Cardiac atrium fibroblast (primary cell): ENCODE measurements around the gene MGAT5B. TPM values are rescaled to one million over a fixed set of nuclear protein-coding genes. Genes with fewer than 3 reads are reported as not detected.

Experiments used
- total RNA-seq: library from RNA; depleted of rRNA; stranded (reverse); fragments of >200 nt; gene quantifications from 2 replicates; pipeline ENCODE4 v1.2.3, GENCODE V29; 2015

Gene MGAT5B, protein sequence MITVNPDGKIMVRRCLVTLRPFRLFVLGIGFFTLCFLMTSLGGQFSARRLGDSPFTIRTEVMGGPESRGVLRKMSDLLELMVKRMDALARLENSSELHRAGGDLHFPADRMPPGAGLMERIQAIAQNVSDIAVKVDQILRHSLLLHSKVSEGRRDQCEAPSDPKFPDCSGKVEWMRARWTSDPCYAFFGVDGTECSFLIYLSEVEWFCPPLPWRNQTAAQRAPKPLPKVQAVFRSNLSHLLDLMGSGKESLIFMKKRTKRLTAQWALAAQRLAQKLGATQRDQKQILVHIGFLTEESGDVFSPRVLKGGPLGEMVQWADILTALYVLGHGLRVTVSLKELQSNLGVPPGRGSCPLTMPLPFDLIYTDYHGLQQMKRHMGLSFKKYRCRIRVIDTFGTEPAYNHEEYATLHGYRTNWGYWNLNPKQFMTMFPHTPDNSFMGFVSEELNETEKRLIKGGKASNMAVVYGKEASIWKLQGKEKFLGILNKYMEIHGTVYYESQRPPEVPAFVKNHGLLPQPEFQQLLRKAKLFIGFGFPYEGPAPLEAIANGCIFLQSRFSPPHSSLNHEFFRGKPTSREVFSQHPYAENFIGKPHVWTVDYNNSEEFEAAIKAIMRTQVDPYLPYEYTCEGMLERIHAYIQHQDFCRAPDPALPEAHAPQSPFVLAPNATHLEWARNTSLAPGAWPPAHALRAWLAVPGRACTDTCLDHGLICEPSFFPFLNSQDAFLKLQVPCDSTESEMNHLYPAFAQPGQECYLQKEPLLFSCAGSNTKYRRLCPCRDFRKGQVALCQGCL
- total RNA-seq = 0.49 and 6.7 TPM in 2 replicates

DNA sequence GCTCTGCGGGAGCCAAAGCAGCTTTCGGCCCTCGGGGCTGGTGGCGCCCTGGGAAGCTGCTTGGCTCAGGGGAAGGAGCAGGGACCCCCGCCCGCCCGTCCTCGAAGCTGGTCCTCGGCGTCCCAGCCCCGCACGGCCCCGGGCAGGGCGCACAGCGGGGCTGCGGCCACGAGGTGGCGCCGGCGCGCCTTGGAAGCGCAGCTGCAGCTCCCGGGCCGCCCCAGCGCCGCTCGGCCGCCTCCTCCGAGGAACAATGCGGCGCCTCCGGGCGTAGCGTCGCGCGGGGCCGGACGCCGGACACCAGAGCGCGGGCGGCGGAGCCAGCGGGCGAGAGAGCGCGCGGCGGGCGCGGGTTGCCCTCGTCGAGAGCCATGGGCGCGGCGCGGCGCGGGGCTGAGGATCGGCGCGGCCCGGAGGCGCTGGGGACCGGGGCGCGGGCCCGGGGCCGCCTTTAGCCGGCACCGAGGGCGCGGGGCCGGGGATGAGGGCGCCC, at the start of gene MGAT5B:
Gene MGAT5B, plus strand, starts transcription at position 229 of the 493 bp plus-strand sequence. CDS start 626 bp downstream, outside the sequence.

Other genes starting within 250 kb of the MGAT5B start
- 0.16 and 0.54 TPM in 2 replicates for gene ST6GALNAC1, start 224.6 kb upstream of the MGAT5B start, total RNA-seq
- 444 and 504 TPM in 2 replicates for gene MXRA7, start 157.4 kb upstream of the MGAT5B start, total RNA-seq
- 28.2 and 36.8 TPM in 2 replicates for gene JMJD6, start 141.8 kb upstream of the MGAT5B start, total RNA-seq
- 16.1 and 34.0 TPM in 2 replicates for gene METTL23, start 141.6 kb upstream of the MGAT5B start, total RNA-seq
- gene SRSF2, start 131.1 kb upstream of the MGAT5B start, total RNA-seq = 159 and 181 TPM in 2 replicates
- gene MFSD11, start 130.3 kb upstream of the MGAT5B start, total RNA-seq = 20.4 and 28.7 TPM in 2 replicates